Stomach (tissue), 9 donors: ENCODE results near the gene UTP11. TPM values are rescaled to one million over a fixed set of nuclear protein-coding genes. Genes with fewer than 3 reads are reported as not detected.

Source experiments
- DNase-seq, 2 donors: peaks; one replicate each; pipeline versions ENCODE4 v3.0.0 to v3.0.0-alpha.2; 2013 to 2019
- H3K27ac ChIP-seq, 5 donors: fragments of 200-600 bp in 4 of 5; sonication (generic) in 4 of 5; one replicate each; pipeline ENCODE4 v1.5.1; 2013 to 2019; ENCODE audit warnings: mild to moderate bottlenecking in 1 of 5, moderate library complexity in 1 of 5
- H3K27me3 ChIP-seq, 3 donors: fragments of 200-600 bp; sonication (generic); one replicate each; pipeline ENCODE4 v1.5.1; 2017 to 2019; ENCODE audit warnings: mixed run types in 1 of 3
- H3K36me3 ChIP-seq, 4 donors: fragments of 200-600 bp; sonication (generic); 1 replicate in 3 of 4; 2 replicates in 1 of 4; pipeline ENCODE4 v1.5.1; 2016 to 2019
- H3K4me1 ChIP-seq, 4 donors: fragments of 200-600 bp; sonication (generic); one replicate each; pipeline ENCODE4 v1.5.1; 2016 to 2019
- H3K4me3 ChIP-seq, 4 donors: fragments of 200-600 bp; sonication (generic) in 3 of 4; one replicate each; pipeline ENCODE4 v1.5.1; 2016 to 2019; ENCODE audit warnings: mild to moderate bottlenecking in 1 of 4
- H3K9me3 ChIP-seq, 4 donors: fragments of 200-600 bp; sonication (generic); one replicate each; pipeline ENCODE4 v1.5.1; 2016 to 2019
- EP300 ChIP-seq: sonication (generic); formaldehyde crosslinking; IDR thresholded peaks from one replicate; pipeline ENCODE4 v1.6.1; 2017; ENCODE audit warnings: antibody characterized with exemption
- POLR2A ChIP-seq, 4 donors: fragments of 450-650 bp; IDR thresholded peaks; one replicate each; pipeline ENCODE4 v1.6.1; 2016; ENCODE audit warnings: antibody characterized with exemption in 4 of 4, control low read depth in 2 of 4, mild to moderate bottlenecking in 1 of 4, moderate library complexity in 1 of 4
- POLR2AphosphoS5 ChIP-seq, 3 donors: sonication (generic); formaldehyde crosslinking; IDR thresholded peaks; one replicate each; pipeline ENCODE4 v1.6.1; 2016; ENCODE audit warnings: antibody characterized with exemption in 3 of 3
- WGBS, 5 donors: extraction: QIAGEN DNeasy Blood & Tissue Kit in 3 of 5; methylation state at CpG; one replicate each; pipeline versions ENCODE4 v1.1.5 to v1.1.7; 2013 to 2018; 5-methylcytosine and 5-hydroxymethylcytosine counted together
- intact Hi-C: fragments of 100-400 bp; cut with DNase I; formaldehyde crosslinking; loops from one replicate; pipeline ENCODE4 v1.15.1; 2023; ENCODE audit warnings: low total_unique reads
- polyA plus RNA-seq, 3 donors: library from polyadenylated mRNA; stranded (reverse); fragments of 200-250 nt; gene quantifications; one replicate each; pipeline ENCODE4 v1.2.3, GENCODE V29; 2013
- total RNA-seq, 5 donors: library from RNA; depleted of rRNA; stranded (reverse); fragments of >200 nt; gene quantifications; one replicate each; pipeline versions ENCODE4 v1.1.0 to v1.2.3, GENCODE V29; 2014 to 2016
- TF ChIP-seq, protein P1 (sequence below), 7 experiments: fragments of 450-650 bp in 4 of 7; fragments of 200-600 bp in 3 of 7; sonication (generic) in 3 of 7; IDR thresholded peaks; one replicate each; pipeline ENCODE4 v1.5.1; 2016 to 2019; ENCODE audit warnings: antibody characterized with exemption in 7 of 7, control low read depth in 2 of 7, mild to moderate bottlenecking in 1 of 7
- donor health status: healthy with polysubstance abuse.
- donor health status: Bipolar disorder and iron deficiency.
- donor health status: healthy.

The UTP11 gene
- total and polyA plus RNA-seq, 8 donors: 1.4 to 43.7 (median 20.9) TPM

DNA sequence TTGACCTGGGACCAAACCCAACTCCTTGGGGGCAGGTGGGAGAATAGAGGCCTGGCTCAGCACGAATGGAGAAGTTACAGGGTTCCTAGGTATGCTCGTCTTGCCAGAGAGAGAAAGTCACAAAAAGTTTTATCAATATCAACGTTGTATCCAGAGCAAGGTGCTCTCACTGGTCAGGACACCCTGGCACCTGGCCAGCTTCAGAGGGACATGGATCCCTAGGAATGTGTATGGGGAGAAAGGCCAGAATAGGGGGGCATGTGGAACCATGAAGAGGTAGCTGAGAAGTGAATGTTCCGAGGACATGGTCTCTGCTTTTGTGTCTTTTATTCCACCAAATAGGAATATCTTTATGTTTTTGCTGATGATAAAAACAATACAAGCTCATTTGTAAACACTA, 43.4 kb downstream of the UTP11 start:
- Histone ChIP-seq H3K27ac (no peak overlapping the region), H3K36me3 (no peaks in the 10 kb centered on the region), H3K9me3 (no peaks in the 10 kb centered on the region), H3K27me3 (peaks cover 0 to 44% (median 4%) of the 10 kb centered on the region in 3 donors), H3K4me3 (no peak overlapping the region), H3K4me1 (no peaks in the 10 kb centered on the region)
- TF ChIP-seq, protein P1, sequence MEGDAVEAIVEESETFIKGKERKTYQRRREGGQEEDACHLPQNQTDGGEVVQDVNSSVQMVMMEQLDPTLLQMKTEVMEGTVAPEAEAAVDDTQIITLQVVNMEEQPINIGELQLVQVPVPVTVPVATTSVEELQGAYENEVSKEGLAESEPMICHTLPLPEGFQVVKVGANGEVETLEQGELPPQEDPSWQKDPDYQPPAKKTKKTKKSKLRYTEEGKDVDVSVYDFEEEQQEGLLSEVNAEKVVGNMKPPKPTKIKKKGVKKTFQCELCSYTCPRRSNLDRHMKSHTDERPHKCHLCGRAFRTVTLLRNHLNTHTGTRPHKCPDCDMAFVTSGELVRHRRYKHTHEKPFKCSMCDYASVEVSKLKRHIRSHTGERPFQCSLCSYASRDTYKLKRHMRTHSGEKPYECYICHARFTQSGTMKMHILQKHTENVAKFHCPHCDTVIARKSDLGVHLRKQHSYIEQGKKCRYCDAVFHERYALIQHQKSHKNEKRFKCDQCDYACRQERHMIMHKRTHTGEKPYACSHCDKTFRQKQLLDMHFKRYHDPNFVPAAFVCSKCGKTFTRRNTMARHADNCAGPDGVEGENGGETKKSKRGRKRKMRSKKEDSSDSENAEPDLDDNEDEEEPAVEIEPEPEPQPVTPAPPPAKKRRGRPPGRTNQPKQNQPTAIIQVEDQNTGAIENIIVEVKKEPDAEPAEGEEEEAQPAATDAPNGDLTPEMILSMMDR (IDR thresholded peaks at IDR 0.05): no peak
- intact Hi-C loops: no loop called here
- DNase-seq: no peak
- 56 to 72% (median 64%) methylated on average over 4 of the region's 4 CpGs for WGBS, 5 donors

DNA sequence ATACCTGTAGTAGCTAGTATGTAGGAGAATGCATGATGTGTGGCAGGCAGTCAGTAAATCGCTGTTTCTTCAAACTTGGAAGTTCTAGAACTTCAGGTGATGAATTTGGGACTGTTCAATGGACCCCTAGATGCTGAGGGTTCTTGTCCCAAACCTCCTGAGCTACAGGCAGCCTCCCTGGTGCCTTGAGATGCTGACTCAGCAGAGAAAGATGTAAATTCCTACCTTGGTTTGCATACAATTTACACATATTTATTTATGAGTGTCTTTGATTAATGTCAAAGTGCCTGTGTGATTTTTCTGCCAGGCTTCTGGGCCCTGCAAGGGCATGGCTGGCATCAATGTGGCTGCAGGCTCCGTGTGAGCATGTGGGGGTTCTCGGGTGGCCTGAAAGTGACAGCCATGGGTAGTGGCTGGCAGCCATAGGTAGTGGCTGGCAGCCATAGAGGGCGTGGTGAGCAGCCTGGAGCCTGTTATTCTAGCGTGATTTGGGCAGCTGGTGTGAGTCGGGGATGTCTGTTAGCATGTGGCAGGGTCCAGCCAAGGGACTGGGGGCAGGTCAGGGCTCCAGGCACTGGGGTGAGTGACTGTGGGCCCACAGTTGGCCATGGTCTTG, 47.2 kb downstream of the UTP11 start:
- H3K4me1 ChIP-seq: no peaks in the 10 kb centered on the region
- TF ChIP-seq EP300: no peak
- no peak for TF ChIP-seq POLR2A (IDR thresholded peaks at IDR 0.05)
- TF ChIP-seq, protein P1 (IDR thresholded peaks at IDR 0.05): no peak
- no peak for TF ChIP-seq POLR2AphosphoS5 (IDR thresholded peaks at IDR 0.05)
- no peak overlapping the region for H3K4me3 ChIP-seq
- intact Hi-C loops: no loop called here
- DNase-seq: no peak
- no peaks in the 10 kb centered on the region for H3K36me3 ChIP-seq
- H3K27me3 ChIP-seq: peaks cover 0 to 9% (median 0%) of the 10 kb centered on the region in 3 donors
- no peak overlapping the region for H3K27ac ChIP-seq
- no peaks in the 10 kb centered on the region for H3K9me3 ChIP-seq
- 56 to 75% (median 61%) methylated on average over 5 to 6 of the region's 6 CpGs for WGBS, 5 donors

DNA sequence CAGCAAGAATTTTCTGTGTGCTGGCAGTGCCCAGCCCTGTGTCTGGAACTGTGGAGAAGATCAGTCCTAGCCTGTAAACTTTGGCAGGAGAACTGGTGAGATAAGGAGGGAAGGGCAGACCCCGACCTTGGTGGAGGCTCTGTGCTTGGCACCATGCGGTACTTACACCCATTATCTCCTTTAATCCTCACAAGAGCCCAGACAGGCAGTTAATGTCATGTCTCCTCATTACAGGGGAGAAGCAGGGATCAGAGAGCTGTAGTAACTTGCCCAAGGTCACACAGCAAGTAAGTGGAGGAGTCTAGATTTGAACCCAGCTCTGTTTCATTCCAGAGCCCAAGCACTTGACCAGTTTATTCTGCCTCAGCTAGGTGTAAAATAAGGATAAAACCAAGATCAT, 48.0 kb downstream of the UTP11 start:
- intact Hi-C loops: no loop called here
- Histone ChIP-seq H3K4me1 (no peaks in the 10 kb centered on the region), H3K27ac (no peak overlapping the region), H3K9me3 (no peaks in the 10 kb centered on the region), H3K4me3 (no peak overlapping the region), H3K27me3 (peaks cover 0 to 2% (median 0%) of the 10 kb centered on the region in 3 donors), H3K36me3 (no peaks in the 10 kb centered on the region)
- TF ChIP-seq, protein P1 (IDR thresholded peaks at IDR 0.05): no peak
- no peak for TF ChIP-seq POLR2A (IDR thresholded peaks at IDR 0.05)
- no peak for TF ChIP-seq POLR2AphosphoS5 (IDR thresholded peaks at IDR 0.05)
- TF ChIP-seq EP300: no peak
- DNase-seq: no peak
- WGBS, 5 donors: 35 to 57% (median 54%) methylated on average over 2 of the region's 2 CpGs

DNA sequence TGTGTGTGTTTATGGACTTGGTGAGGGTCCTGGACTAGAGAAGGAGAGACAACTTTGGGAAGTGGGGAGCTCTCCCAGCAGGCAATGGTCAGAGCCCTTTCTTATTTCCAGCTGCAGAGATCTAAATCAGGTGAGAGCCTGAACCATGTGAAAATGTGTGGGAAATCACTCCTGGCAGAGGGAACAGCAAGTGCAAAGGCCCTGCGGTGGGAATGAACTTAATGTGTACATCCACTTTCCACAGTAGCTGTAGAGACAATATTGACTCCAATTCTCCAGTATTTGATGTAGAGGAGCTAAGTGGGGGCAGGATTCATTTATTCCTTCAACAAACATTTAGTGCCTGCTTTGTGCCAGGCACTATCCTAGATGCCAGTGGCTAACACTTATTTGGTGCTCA, 48.8 kb downstream of the UTP11 start:
- Histone ChIP-seq H3K4me3 (no peak overlapping the region), H3K9me3 (no peaks in the 10 kb centered on the region), H3K36me3 (no peaks in the 10 kb centered on the region), H3K27me3 (peaks cover 0 to 9% (median 0%) of the 10 kb centered on the region in 3 donors), H3K27ac (no peak overlapping the region), H3K4me1 (no peaks in the 10 kb centered on the region)
- TF ChIP-seq EP300: no peak
- TF ChIP-seq, protein P1 (IDR thresholded peaks at IDR 0.05): no peak
- no peak for TF ChIP-seq POLR2A (IDR thresholded peaks at IDR 0.05)
- no peak for TF ChIP-seq POLR2AphosphoS5 (IDR thresholded peaks at IDR 0.05)
- intact Hi-C loops: no loop called here
- 90 to 100% (median 95%) methylated on average over 1 of the region's 1 CpG for WGBS, 5 donors
- no peak for DNase-seq
